IPS-18a (cell line): ENCODE data around the gene GPR156.
"Not testable (repeated sequence)": the region's sequence is repeated elsewhere in the genome, so short reads cannot be mapped to it uniquely, and the experiment has no call there.

ENCODE experiments used
- H3K27ac ChIP-seq: one replicate; pipeline ENCODE4 v1.5.1; 2013; ENCODE audit warnings: low read length
- H3K27me3 ChIP-seq: one replicate; pipeline ENCODE4 v1.6.1; 2013; ENCODE audit warnings: mild to moderate bottlenecking, low read length; ENCODE audit not compliant: control insufficient read depth, insufficient read depth
- H3K36me3 ChIP-seq: one replicate; pipeline ENCODE4 v1.6.1; 2013; ENCODE audit warnings: low read depth, low read length; ENCODE audit not compliant: control insufficient read depth
- H3K4me1 ChIP-seq: one replicate; pipeline ENCODE4 v1.6.1; 2013; ENCODE audit warnings: low read depth, low read length; ENCODE audit not compliant: control insufficient read depth
- H3K4me3 ChIP-seq: one replicate; pipeline ENCODE4 v1.5.1; 2013; ENCODE audit warnings: low read length
- H3K9ac ChIP-seq: one replicate; pipeline ENCODE4 v1.6.1; 2013; ENCODE audit warnings: mild to moderate bottlenecking, low read length, moderate library complexity
- H3K9me3 ChIP-seq: one replicate; pipeline ENCODE4 v1.6.1; 2013; ENCODE audit warnings: low read depth, low read length; ENCODE audit not compliant: control insufficient read depth

The GPR156 gene

DNA sequence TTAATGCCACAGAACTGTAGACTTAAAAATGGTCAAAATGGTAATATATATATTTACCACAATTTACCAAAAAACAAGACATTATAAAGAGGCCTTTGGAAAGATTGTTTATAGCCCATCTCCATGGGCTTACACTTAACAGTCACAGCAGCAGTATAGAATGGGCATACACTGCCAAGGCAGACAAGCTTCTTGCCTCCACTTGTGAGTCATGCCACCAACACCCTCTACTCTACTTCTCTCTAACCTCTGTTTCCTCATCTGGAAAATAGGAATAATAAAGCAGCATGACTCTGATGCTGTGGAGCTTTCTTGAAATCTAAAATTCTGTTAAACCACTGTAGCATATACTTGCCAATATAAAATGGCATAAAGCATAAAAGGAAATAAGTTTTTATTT lies 14.4 kb upstream of the GPR156 start:
- Histone ChIP-seq H3K27ac (no peak overlapping the region), H3K9ac (no peak overlapping the region), H3K36me3 (no peaks in the 10 kb centered on the region), H3K27me3 (no peaks in the 10 kb centered on the region), H3K4me1 (no peaks in the 10 kb centered on the region), H3K9me3 (no peaks in the 10 kb centered on the region), H3K4me3 (no peak overlapping the region)

DNA sequence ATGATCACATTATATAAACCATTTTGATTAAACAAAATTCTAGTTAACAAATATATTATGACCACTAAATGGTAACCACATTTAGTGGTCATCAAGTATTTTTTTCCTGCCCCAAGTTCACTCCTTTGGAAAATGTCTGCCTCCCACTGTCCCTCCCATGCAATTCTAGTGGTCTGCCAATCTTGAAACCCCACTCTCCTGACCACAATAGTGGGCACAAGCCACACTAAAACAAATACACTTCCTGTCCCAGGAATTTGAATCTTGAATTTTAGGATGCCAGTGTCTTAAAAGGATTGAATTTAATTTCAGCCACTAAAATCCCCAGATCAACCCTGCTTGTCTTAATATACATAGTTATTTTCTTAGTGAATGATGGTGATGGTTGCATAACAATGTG lies 14.0 kb upstream of the GPR156 start:
- Histone ChIP-seq H3K9me3 (no peaks in the 10 kb centered on the region), H3K27me3 (no peaks in the 10 kb centered on the region)

DNA sequence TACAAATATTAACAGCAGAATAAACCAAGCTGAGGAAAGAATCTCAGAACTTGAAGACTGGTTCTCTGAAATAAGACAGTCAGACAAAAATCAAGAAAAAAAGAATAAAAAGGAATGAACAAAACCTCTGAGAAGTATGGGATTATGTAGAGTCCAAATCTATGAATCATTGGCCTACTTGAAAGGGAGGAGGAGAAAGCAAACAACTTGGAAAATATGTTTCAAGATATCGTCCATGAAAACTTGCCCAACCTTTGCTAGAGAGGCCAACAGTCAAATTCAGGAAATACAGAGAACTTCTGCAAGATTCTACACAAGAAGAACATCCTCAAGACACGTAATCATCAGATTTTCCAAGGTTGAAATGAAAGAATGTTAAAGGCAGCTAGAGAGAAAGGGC lies 6.5 kb upstream of the GPR156 start:
- H3K27me3 ChIP-seq, H3K9ac ChIP-seq, H3K9me3 ChIP-seq, H3K4me3 ChIP-seq, H3K27ac ChIP-seq, H3K4me1 ChIP-seq, H3K36me3 ChIP-seq: not testable (repeated sequence)

More for the DNA sequence above, 14.0 kb upstream of the GPR156 start:
- Histone ChIP-seq H3K4me1 (no peaks in the 10 kb centered on the region), H3K9ac (no peak overlapping the region), H3K4me3 (no peak overlapping the region), H3K27ac (no peak overlapping the region), H3K36me3 (no peaks in the 10 kb centered on the region)

DNA sequence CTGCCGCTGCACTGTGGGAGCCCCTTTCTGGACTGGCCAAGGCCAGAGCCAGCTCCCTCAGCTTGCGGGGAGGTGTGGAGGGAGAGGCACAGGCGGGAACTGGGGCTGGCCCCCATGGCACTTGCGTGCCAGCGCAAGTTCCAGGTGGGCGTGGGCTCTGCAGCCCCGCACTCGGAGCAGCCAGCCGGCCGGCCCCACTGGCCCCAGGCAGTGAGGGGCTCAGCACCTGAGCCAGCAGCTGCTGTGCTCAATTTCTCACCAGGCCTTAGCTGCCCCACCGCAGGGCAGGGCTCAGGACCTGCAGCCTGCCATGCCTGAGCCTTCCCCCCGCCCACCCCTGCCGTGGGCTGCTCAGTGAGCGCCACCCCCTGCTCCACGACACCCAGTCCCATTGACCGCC lies 4.6 kb upstream of the GPR156 start:
- Histone ChIP-seq H3K27ac (no peak overlapping the region), H3K27me3 (peaks cover 10% of the 10 kb centered on the region), H3K9ac (no peak overlapping the region), H3K36me3 (no peaks in the 10 kb centered on the region), H3K9me3 (no peaks in the 10 kb centered on the region), H3K4me1 (no peaks in the 10 kb centered on the region), H3K4me3 (no peak overlapping the region)

DNA sequence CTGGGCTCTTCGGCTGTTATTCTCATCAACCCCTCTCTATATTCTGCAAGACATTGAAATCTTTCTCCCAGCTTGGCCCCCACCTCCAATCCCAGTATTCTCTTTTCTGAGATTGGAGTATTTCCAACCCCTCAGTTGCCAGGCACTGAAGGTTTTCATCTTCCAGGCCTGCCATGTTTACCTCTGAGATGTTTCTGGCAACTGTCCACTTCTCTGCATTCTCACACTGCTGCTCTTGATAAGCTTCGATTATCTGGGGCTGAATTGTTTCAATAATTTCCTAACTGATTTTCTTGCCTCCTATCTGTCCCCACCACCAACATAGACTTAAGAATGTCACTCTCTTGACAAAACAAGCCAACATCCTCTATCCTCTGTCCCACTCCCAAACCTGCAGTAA lies 1.4 kb upstream of the GPR156 start:
- no peak overlapping the region for H3K27ac ChIP-seq
- no peak overlapping the region for H3K9ac ChIP-seq
- peaks cover 4% of the 10 kb centered on the region for H3K4me1 ChIP-seq
- H3K36me3 ChIP-seq, result no peaks in the 10 kb centered on the region
- no peaks in the 10 kb centered on the region for H3K9me3 ChIP-seq
- H3K27me3 ChIP-seq, result peaks cover 12% of the 10 kb centered on the region
- H3K4me3 ChIP-seq, result no peak overlapping the region

DNA sequence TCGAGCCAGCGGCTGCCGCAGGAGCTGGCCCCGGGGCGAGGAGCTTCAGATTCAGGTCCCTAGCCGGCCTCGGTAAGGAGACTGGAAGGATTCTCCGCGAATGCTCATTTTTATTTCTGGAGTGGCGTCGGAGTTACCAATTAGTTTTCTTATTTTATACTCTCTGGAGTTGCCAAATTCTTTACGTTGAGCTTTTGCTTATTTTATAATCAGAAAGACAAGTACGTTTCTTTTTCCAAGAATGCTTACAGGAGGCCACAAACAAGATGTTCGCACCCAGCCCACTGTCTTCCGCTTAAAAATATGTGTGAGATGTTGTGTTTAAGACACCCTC lies 453 bp upstream of the GPR156 start:
- H3K27me3 ChIP-seq, result peaks cover 12% of the 10 kb centered on the region
- H3K36me3 ChIP-seq, result no peaks in the 10 kb centered on the region
- H3K9ac ChIP-seq, result no peak overlapping the region
- no peak overlapping the region for H3K4me3 ChIP-seq
- peaks cover 4% of the 10 kb centered on the region for H3K4me1 ChIP-seq
- H3K9me3 ChIP-seq, result no peaks in the 10 kb centered on the region
- no peak overlapping the region for H3K27ac ChIP-seq

DNA sequence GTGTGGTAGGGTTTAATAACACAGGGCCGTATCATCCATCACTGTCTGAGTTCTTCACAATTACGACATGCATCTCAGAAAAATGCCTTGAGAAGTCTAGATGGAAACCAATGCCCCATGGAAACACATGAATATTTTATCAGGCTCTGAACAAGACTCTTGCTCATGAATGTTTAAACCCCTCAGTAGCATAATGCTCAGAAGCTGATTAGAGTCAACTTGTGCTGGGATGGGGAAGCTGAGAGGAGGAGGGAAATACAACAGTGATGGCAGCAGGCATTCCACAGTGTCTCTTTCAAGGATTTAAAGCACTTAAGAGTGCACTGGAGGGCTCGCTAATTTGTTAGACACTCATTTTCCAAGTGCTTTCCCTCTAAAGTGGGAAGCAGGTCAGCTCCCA lies 3.8 kb downstream of the GPR156 start:
- H3K4me3 ChIP-seq, result no peak overlapping the region
- peaks cover 12% of the 10 kb centered on the region for H3K27me3 ChIP-seq
- H3K4me1 ChIP-seq, result peaks cover 4% of the 10 kb centered on the region
- no peak overlapping the region for H3K27ac ChIP-seq
- no peak overlapping the region for H3K9ac ChIP-seq
- no peaks in the 10 kb centered on the region for H3K36me3 ChIP-seq
- H3K9me3 ChIP-seq, result no peaks in the 10 kb centered on the region

DNA sequence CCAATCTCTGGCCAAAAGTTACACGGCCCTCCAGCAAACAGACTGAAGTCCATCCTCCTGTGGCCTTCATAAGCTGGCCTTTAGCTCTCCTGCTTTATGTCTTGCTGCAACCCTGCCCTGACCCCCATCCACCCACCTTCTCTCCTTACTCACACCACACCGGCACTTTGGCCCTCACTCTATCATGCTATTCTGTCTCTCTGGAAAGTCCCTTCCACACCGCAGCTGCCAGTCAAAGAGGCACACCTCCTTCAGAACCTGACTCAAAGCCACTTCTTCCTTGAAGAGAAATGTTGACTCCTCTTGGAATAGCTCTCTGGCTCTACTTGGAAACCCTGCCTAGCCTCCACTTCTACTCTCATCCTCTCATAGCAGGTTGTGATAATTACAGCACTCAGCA lies 4.5 kb downstream of the GPR156 start:
- no peaks in the 10 kb centered on the region for H3K9me3 ChIP-seq
- H3K27ac ChIP-seq, result no peak overlapping the region
- no peaks in the 10 kb centered on the region for H3K36me3 ChIP-seq
- no peak overlapping the region for H3K9ac ChIP-seq
- no peak overlapping the region for H3K4me3 ChIP-seq
- H3K4me1 ChIP-seq, result peaks cover 4% of the 10 kb centered on the region
- peaks cover 6% of the 10 kb centered on the region for H3K27me3 ChIP-seq

DNA sequence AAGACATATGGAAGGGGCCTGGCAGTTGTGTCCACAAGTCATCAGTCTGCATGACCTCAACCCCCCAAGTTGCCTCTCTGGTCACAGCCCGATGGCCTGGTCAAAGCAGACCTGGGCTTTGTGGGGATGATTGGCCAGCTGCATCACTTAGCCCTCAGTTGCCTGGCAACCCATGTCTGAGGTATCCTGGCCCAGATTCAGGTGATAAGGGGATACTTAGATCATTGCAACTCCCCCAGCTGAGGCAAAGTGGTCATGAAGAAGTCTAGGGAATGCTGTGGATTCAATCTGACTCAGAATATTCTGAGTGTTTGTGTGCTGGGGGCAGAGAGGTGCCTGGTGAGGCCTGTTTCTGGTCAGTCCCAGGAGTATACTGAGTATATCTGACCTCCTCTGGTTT lies 5.0 kb downstream of the GPR156 start:
- Histone ChIP-seq H3K9ac (no peak overlapping the region), H3K27me3 (peaks cover 4% of the 10 kb centered on the region), H3K36me3 (no peaks in the 10 kb centered on the region), H3K27ac (no peak overlapping the region), H3K9me3 (no peaks in the 10 kb centered on the region), H3K4me1 (peaks cover 4% of the 10 kb centered on the region), H3K4me3 (no peak overlapping the region)

DNA sequence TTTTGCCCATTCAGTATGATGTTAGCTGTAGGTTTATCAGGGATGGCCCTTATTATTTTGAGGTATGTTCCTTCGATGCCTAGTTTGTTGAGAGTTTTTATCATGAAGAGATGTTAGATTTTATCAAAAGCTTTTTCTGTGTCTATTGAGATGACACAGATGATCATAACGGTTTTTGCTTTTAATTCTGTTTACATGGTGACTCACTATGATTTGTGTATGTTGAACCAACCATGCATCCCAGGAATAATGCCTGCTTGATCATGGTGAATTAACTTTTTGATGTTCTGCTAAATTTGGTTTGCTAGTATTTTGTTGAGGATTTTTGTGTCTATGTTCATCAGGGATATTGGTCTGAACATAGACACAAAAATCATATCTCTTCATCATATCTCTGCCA lies 8.3 kb downstream of the GPR156 start:
- Histone ChIP-seq H3K4me3 (no peak overlapping the region), H3K4me1 (no peaks in the 10 kb centered on the region), H3K9me3 (no peaks in the 10 kb centered on the region), H3K9ac (no peak overlapping the region), H3K27ac (no peak overlapping the region), H3K27me3 (no peaks in the 10 kb centered on the region), H3K36me3 (no peaks in the 10 kb centered on the region)

DNA sequence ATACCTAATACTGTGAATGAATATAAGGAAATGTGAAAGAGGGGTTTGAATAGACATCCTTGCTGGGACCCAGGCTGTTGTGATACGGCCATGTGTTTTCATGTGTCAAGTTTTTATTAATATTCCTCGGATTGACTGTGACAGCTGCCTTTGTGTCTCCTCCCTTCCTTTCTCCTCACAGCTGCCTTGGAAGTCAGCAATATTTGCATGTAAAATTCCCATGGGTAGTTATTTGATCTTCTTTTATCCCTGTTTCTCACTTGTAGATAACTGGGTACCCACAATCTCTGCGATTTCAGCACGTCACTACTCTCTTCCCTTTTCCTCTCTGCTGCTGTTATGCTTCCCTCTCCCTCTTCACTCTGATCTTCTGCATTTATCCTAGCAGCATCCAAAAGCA lies 9.4 kb downstream of the GPR156 start:
- no peaks in the 10 kb centered on the region for H3K27me3 ChIP-seq
- H3K9ac ChIP-seq, result no peak overlapping the region
- H3K4me1 ChIP-seq, result no peaks in the 10 kb centered on the region
- H3K4me3 ChIP-seq, result no peak overlapping the region
- no peak overlapping the region for H3K27ac ChIP-seq
- no peaks in the 10 kb centered on the region for H3K36me3 ChIP-seq
- no peaks in the 10 kb centered on the region for H3K9me3 ChIP-seq

DNA sequence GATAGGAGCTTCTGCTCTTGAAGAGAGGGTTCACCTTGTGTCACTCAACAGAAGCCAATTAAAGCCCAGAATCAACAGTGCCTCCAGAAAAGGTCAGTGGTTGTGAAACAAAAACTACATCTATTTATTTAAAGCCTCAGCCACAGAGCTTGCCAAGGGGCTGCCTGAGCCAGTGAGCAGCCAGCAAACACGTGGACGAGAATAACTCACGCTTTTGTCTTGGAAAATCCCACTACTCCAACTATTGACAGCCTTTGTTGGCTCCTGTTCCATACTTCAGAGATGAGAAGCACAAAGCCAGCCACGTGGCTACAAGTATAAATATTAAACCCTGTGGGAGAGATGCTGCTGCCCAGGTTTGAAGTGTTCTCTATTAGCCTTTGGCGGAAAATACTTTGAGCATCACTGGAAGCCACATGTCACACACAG lies 10.3 kb downstream of the GPR156 start:
- H3K4me3 ChIP-seq, result no peak overlapping the region
- no peaks in the 10 kb centered on the region for H3K9me3 ChIP-seq
- no peak overlapping the region for H3K9ac ChIP-seq
- no peaks in the 10 kb centered on the region for H3K36me3 ChIP-seq
- H3K27ac ChIP-seq, result no peak overlapping the region
- no peaks in the 10 kb centered on the region for H3K4me1 ChIP-seq
- no peaks in the 10 kb centered on the region for H3K27me3 ChIP-seq

DNA sequence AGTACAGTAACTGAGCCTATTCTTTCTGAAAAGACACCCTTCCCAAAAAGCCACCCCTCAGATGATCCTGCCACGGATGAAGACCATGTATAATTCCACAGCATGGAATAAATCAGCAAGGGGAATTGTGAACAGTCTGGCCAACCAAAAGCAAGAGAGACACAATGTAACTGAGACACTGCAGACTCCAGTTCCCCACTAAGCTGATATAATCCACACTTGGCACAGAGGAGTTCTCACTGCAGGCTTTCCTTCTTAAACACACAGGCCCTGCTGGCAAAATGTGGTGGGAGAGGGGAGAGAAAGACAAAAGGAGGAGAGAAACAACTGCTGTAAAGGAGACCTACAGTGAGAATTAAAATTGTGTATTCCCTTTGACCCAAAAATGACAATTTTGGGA lies 12.7 kb downstream of the GPR156 start:
- Histone ChIP-seq H3K27ac (no peak overlapping the region), H3K27me3 (no peaks in the 10 kb centered on the region), H3K9me3 (no peaks in the 10 kb centered on the region), H3K9ac (no peak overlapping the region), H3K4me3 (no peak overlapping the region), H3K36me3 (no peaks in the 10 kb centered on the region), H3K4me1 (no peaks in the 10 kb centered on the region)
